ENCODE data around the gene BEST1.
"Not testable (repeated sequence)": the region's sequence is repeated elsewhere in the genome, so short reads cannot be mapped to it uniquely, and the experiment has no call there.

- not testable (repeated sequence) for TF ChIP-seq CTCF (IDR thresholded peaks at IDR 0.05; ENCODE audit: low read depth, low read length, poor library complexity, severe bottlenecking); EZH2phosphoT487 (IDR thresholded peaks at IDR 0.05; ENCODE audit: borderline replicate concordance, low read length)
Measured at GRCh38 chr11:62002283-62002682, 52.1 kb downstream of the BEST1 start.

All from DOHH2 (cell line).